Lower leg skin (tissue), 4 donors: ENCODE data around the gene LYL1. TPM values are rescaled to one million over a fixed set of nuclear protein-coding genes. Genes with fewer than 3 reads are reported as not detected.

Source experiments
- DNase-seq, 2 donors: peaks; one replicate each; pipeline ENCODE4 v3.0.0-alpha.2; 2019; ENCODE audit warnings: low spot score in 2 of 2
- H3K4me3 ChIP-seq: fragments of 200-600 bp; sonication (generic); 2 replicates; pipeline ENCODE4 v1.5.1; 2017; ENCODE audit warnings: mild to moderate bottlenecking, low read depth; ENCODE audit not compliant: poor library complexity, severe bottlenecking
- CTCF ChIP-seq, 3 donors: fragments of 450-650 bp; IDR thresholded peaks; one replicate each; pipeline ENCODE4 v1.5.1; 2016; ENCODE audit warnings: antibody characterized with exemption in 3 of 3, mild to moderate bottlenecking in 3 of 3, moderate library complexity in 2 of 3
- POLR2A ChIP-seq, 2 donors: fragments of 450-650 bp; IDR thresholded peaks; one replicate each; pipeline ENCODE4 v1.6.1; 2016 to 2017; ENCODE audit warnings: antibody characterized with exemption in 2 of 2, mild to moderate bottlenecking in 1 of 2, moderate library complexity in 1 of 2
- WGBS, 2 donors: methylation state at CpG; one replicate each; pipeline ENCODE4 v1.1.5; 2018; 5-methylcytosine and 5-hydroxymethylcytosine counted together
- intact Hi-C: fragments of 100-400 bp; cut with DNase I; formaldehyde crosslinking; loops from one replicate; pipeline ENCODE4 v1.15.0; 2023; ENCODE audit warnings: low total_unique reads
- total RNA-seq, 4 donors: library from RNA; depleted of rRNA; stranded (reverse); fragments of >200 nt; gene quantifications; one replicate each; pipeline ENCODE4 v1.1.0, GENCODE V29; 2016

The LYL1 gene
- total RNA-seq, 4 donors from 2014 or later: 4.9 to 8.3 (median 7.0) TPM

GRCh38 chr19:13104360-13104847 is 1.7 kb upstream of the LYL1 start:
- WGBS, 2 donors: 33 to 65% methylated on average over 20 to 25 of the region's 33 CpGs
- DNase-seq: peak in 1 of 2 donors; percentile 93
- no peak overlapping the region for H3K4me3 ChIP-seq
- intact Hi-C loops: no loop called here
- TF ChIP-seq CTCF (IDR thresholded peaks at IDR 0.05): no peak
- no peak for TF ChIP-seq POLR2A (IDR thresholded peaks at IDR 0.05)

- DNase-seq: peak in 1 of 2 donors; percentile 82
- H3K4me3 ChIP-seq: no peak overlapping the region
- intact Hi-C loops: no loop called here
- TF ChIP-seq POLR2A (IDR thresholded peaks at IDR 0.05) (no peak), CTCF (IDR thresholded peaks at IDR 0.05) (no peak)
- 71% methylated on average over 12 to 13 of the region's 13 CpGs for WGBS, 2 donors
Measured at GRCh38 chr19:13103581-13104359, 1.1 kb upstream of the LYL1 start.

GRCh38 chr19:13102416-13102665 is 317 bp downstream of the LYL1 start:
- TF ChIP-seq CTCF (IDR thresholded peaks at IDR 0.05) (no peak), POLR2A (IDR thresholded peaks at IDR 0.05) (no peak)
- H3K4me3 ChIP-seq: peak overlapping the region; percentile 23
- WGBS, 2 donors: 7 to 32% methylated on average over 2 to 7 of the region's 7 CpGs
- intact Hi-C loops: no loop called here
- DNase-seq: no peak

- peak overlapping the region; percentile 23 for H3K4me3 ChIP-seq
- DNase-seq: peak in 1 of 2 donors; percentile 80
- intact Hi-C loops: no loop called here
- no peak for TF ChIP-seq POLR2A (IDR thresholded peaks at IDR 0.05)
- no peak for TF ChIP-seq CTCF (IDR thresholded peaks at IDR 0.05)
- WGBS, 2 donors: 63 to 71% methylated on average over 7 of the region's 7 CpGs
Measured at GRCh38 chr19:13101590-13102415, 855 bp downstream of the LYL1 start.

GRCh38 chr19:13100841-13101589 is 1.6 kb downstream of the LYL1 start:
- DNase-seq: peak in 1 of 2 donors; percentile 85
- TF ChIP-seq POLR2A (IDR thresholded peaks at IDR 0.05) (no peak), CTCF (IDR thresholded peaks at IDR 0.05) (no peak)
- no peak overlapping the region for H3K4me3 ChIP-seq
- 68 to 69% methylated on average over 12 to 16 of the region's 18 CpGs for WGBS, 2 donors
- intact Hi-C loops: no loop called here
